Suprapubic skin (tissue), 4 donors: Measurements from ENCODE around the gene SLC13A4. TPM values are rescaled to one million over a fixed set of nuclear protein-coding genes. Genes with fewer than 3 reads are reported as not detected.

Source experiments
- DNase-seq, 2 donors: peaks; one replicate each; pipeline ENCODE4 v3.0.0-alpha.2; 2019; ENCODE audit warnings: low spot score in 2 of 2
- H3K27ac ChIP-seq: fragments of 200-600 bp; sonication (generic); one replicate; pipeline ENCODE4 v1.5.1; 2019
- H3K27me3 ChIP-seq: fragments of 200-600 bp; sonication (generic); one replicate; pipeline ENCODE4 v1.5.1; 2019
- H3K36me3 ChIP-seq: fragments of 200-600 bp; sonication (generic); one replicate; pipeline ENCODE4 v1.5.1; 2019
- H3K4me1 ChIP-seq: fragments of 200-600 bp; sonication (generic); one replicate; pipeline ENCODE4 v1.5.1; 2019
- H3K4me3 ChIP-seq: fragments of 200-600 bp; sonication (generic); one replicate; pipeline ENCODE4 v1.5.1; 2019; ENCODE audit warnings: mild to moderate bottlenecking
- H3K9me3 ChIP-seq: fragments of 200-600 bp; sonication (generic); one replicate; pipeline ENCODE4 v1.5.1; 2019
- CTCF ChIP-seq, 2 donors: fragments of 200-600 bp in 1 of 2; fragments of 450-650 bp in 1 of 2; sonication (generic) in 1 of 2; IDR thresholded peaks; one replicate each; pipeline ENCODE4 v1.5.1; 2016 to 2019; ENCODE audit warnings: antibody characterized with exemption in 2 of 2, mild to moderate bottlenecking in 1 of 2, moderate library complexity in 1 of 2
- EP300 ChIP-seq: sonication (generic); formaldehyde crosslinking; IDR thresholded peaks from one replicate; pipeline ENCODE4 v1.6.1; 2017; ENCODE audit warnings: antibody characterized with exemption
- POLR2A ChIP-seq, 2 donors: fragments of 450-650 bp; IDR thresholded peaks; one replicate each; pipeline ENCODE4 v1.6.1; 2017; ENCODE audit warnings: antibody characterized with exemption in 2 of 2, mild to moderate bottlenecking in 2 of 2, moderate library complexity in 2 of 2
- POLR2AphosphoS5 ChIP-seq, 3 donors: sonication (generic); formaldehyde crosslinking; IDR thresholded peaks; one replicate each; pipeline ENCODE4 v1.6.1; 2017; ENCODE audit warnings: antibody characterized with exemption in 3 of 3
- WGBS: methylation state at CpG from one replicate; pipeline ENCODE4 v1.1.5; 2018; 5-methylcytosine and 5-hydroxymethylcytosine counted together
- total RNA-seq, 4 donors: library from RNA; depleted of rRNA; stranded (reverse); fragments of >200 nt; gene quantifications; one replicate each; pipeline ENCODE4 v1.1.0, GENCODE V29; 2016

SLC13A4 gene
- total RNA-seq, 4 donors from 2014 or later, result 0.15 to 1.9 (median 0.51) TPM

- H3K9me3 ChIP-seq, result no peaks in the 10 kb centered on the region
- H3K27me3 ChIP-seq, result no peaks in the 10 kb centered on the region
- no peak overlapping the region for H3K4me3 ChIP-seq
- peaks cover 7% of the 10 kb centered on the region for H3K4me1 ChIP-seq
- no peak for DNase-seq
- TF ChIP-seq CTCF (IDR thresholded peaks at IDR 0.05), result no peak
- no peak for TF ChIP-seq POLR2A (IDR thresholded peaks at IDR 0.05)
- no peak for TF ChIP-seq POLR2AphosphoS5 (IDR thresholded peaks at IDR 0.05)
- TF ChIP-seq EP300, result no peak
- WGBS, result 97% methylated on average over 21 of the region's 21 CpGs
- no peak overlapping the region for H3K27ac ChIP-seq
- no peaks in the 10 kb centered on the region for H3K36me3 ChIP-seq
Observed at GRCh38 chr7:135721198-135721820, 6.7 kb downstream of the SLC13A4 start.

GRCh38 chr7:135719688-135720087 is 8.3 kb downstream of the SLC13A4 start:
- Histone ChIP-seq H3K4me1 (peaks cover 7% of the 10 kb centered on the region), H3K9me3 (no peaks in the 10 kb centered on the region), H3K27ac (no peak overlapping the region), H3K4me3 (no peak overlapping the region), H3K36me3 (no peaks in the 10 kb centered on the region), H3K27me3 (no peaks in the 10 kb centered on the region)
- no peak for DNase-seq
- 64% methylated on average over 2 of the region's 2 CpGs for WGBS
- TF ChIP-seq POLR2AphosphoS5 (IDR thresholded peaks at IDR 0.05), result no peak
- no peak for TF ChIP-seq POLR2A (IDR thresholded peaks at IDR 0.05)
- TF ChIP-seq CTCF (IDR thresholded peaks at IDR 0.05), result no peak
- no peak for TF ChIP-seq EP300

- Histone ChIP-seq H3K36me3 (no peaks in the 10 kb centered on the region), H3K27ac (no peak overlapping the region), H3K9me3 (no peaks in the 10 kb centered on the region), H3K4me1 (peaks cover 7% of the 10 kb centered on the region), H3K27me3 (no peaks in the 10 kb centered on the region), H3K4me3 (no peak overlapping the region)
- DNase-seq, result no peak
- WGBS, result 78% methylated on average over 7 of the region's 7 CpGs
- TF ChIP-seq EP300, result no peak
- TF ChIP-seq CTCF (IDR thresholded peaks at IDR 0.05), result no peak
- no peak for TF ChIP-seq POLR2A (IDR thresholded peaks at IDR 0.05)
Observed at GRCh38 chr7:135718794-135719437, 9.1 kb downstream of the SLC13A4 start.

GRCh38 chr7:135718219-135718618 is 9.8 kb downstream of the SLC13A4 start:
- H3K4me1 ChIP-seq, result peaks cover 7% of the 10 kb centered on the region
- H3K27me3 ChIP-seq, result no peaks in the 10 kb centered on the region
- no peak for DNase-seq
- TF ChIP-seq EP300 (no peak), POLR2AphosphoS5 (IDR thresholded peaks at IDR 0.05) (no peak), CTCF (IDR thresholded peaks at IDR 0.05) (no peak), POLR2A (IDR thresholded peaks at IDR 0.05) (no peak)
- no peaks in the 10 kb centered on the region for H3K9me3 ChIP-seq
- no peak overlapping the region for H3K4me3 ChIP-seq
- 90% methylated on average over 2 of the region's 2 CpGs for WGBS
- H3K27ac ChIP-seq, result no peak overlapping the region
- H3K36me3 ChIP-seq, result no peaks in the 10 kb centered on the region

- no peak for DNase-seq
- WGBS, result 70% methylated on average over 3 of the region's 3 CpGs
- Histone ChIP-seq H3K9me3 (no peaks in the 10 kb centered on the region), H3K36me3 (no peaks in the 10 kb centered on the region), H3K27ac (no peak overlapping the region), H3K27me3 (no peaks in the 10 kb centered on the region), H3K4me3 (no peak overlapping the region), H3K4me1 (peaks cover 7% of the 10 kb centered on the region)
- no peak for TF ChIP-seq POLR2A (IDR thresholded peaks at IDR 0.05)
- TF ChIP-seq EP300, result no peak
- TF ChIP-seq POLR2AphosphoS5 (IDR thresholded peaks at IDR 0.05), result no peak
- TF ChIP-seq CTCF (IDR thresholded peaks at IDR 0.05), result no peak
Observed at GRCh38 chr7:135717693-135718092, 10.3 kb downstream of the SLC13A4 start.
